ENCODE measurements around the gene PCDHGA1.
A peak's percentile ranks its signal among the peaks of the same experiment; 100 is the strongest.

Gene PCDHGA1

DNA sequence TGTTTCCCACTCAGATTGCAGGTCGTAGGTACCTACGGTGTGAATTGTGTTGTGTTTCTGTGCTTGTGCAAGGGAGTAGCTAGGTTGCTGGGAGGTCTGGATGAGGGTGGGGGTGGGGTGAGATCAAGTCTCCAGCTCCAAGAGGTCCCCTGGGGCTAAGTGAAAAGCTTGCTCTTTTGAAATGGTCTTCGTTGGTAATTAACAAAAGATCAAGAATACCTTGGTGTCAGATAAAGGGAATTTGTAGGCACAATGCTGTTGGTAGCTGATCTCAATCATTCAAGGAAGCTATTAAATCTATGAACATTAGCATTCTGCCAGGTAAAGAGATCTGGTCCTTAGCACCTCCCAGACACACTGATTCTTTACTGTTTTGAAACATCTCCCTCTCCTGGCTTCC is 153.6 kb downstream of the PCDHGA1 start:
- Histone ChIP-seq H3K4me3 (ENCODE audit: low read depth, low read length) (peak overlapping the region; percentile 78), H3K36me3 (peaks cover 38% of the 10 kb centered on the region), H3K27me3 (no peaks in the 10 kb centered on the region), H3K9me3 (no peaks in the 10 kb centered on the region), H3K4me1 (no peaks in the 10 kb centered on the region; the same call in none of the 2 replicates)
- DNase-seq: no peak
- TF ChIP-seq, protein P1, sequence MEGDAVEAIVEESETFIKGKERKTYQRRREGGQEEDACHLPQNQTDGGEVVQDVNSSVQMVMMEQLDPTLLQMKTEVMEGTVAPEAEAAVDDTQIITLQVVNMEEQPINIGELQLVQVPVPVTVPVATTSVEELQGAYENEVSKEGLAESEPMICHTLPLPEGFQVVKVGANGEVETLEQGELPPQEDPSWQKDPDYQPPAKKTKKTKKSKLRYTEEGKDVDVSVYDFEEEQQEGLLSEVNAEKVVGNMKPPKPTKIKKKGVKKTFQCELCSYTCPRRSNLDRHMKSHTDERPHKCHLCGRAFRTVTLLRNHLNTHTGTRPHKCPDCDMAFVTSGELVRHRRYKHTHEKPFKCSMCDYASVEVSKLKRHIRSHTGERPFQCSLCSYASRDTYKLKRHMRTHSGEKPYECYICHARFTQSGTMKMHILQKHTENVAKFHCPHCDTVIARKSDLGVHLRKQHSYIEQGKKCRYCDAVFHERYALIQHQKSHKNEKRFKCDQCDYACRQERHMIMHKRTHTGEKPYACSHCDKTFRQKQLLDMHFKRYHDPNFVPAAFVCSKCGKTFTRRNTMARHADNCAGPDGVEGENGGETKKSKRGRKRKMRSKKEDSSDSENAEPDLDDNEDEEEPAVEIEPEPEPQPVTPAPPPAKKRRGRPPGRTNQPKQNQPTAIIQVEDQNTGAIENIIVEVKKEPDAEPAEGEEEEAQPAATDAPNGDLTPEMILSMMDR (IDR thresholded peaks at IDR 0.05; ENCODE audit: low read depth, low read length): no peak

DNA sequence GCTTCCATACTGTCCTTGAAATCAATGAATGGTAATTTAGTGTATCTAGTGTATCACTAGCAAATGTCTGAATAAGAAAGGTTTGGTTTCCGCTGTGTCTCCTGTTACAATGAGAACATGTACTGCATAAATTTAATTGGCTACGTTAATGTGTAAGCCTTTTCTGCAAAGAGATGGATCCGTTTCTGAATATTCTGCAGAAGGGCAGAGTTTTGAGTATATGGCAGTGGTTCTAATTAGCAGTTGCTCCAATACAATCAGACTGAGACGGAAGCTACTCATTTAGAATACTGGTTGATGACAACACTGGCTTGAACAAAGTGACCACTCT is 154.0 kb downstream of the PCDHGA1 start:
- H3K36me3 ChIP-seq: peaks cover 41% of the 10 kb centered on the region
- H3K27me3 ChIP-seq: no peaks in the 10 kb centered on the region
- DNase-seq: no peak
- H3K9me3 ChIP-seq: no peaks in the 10 kb centered on the region
- H3K4me1 ChIP-seq: no peaks in the 10 kb centered on the region; the same call in none of the 2 replicates
- peak overlapping the region; percentile 78 for H3K4me3 ChIP-seq (ENCODE audit: low read depth, low read length)
- TF ChIP-seq, protein P1 (IDR thresholded peaks at IDR 0.05; ENCODE audit: low read depth, low read length): no peak

DNA sequence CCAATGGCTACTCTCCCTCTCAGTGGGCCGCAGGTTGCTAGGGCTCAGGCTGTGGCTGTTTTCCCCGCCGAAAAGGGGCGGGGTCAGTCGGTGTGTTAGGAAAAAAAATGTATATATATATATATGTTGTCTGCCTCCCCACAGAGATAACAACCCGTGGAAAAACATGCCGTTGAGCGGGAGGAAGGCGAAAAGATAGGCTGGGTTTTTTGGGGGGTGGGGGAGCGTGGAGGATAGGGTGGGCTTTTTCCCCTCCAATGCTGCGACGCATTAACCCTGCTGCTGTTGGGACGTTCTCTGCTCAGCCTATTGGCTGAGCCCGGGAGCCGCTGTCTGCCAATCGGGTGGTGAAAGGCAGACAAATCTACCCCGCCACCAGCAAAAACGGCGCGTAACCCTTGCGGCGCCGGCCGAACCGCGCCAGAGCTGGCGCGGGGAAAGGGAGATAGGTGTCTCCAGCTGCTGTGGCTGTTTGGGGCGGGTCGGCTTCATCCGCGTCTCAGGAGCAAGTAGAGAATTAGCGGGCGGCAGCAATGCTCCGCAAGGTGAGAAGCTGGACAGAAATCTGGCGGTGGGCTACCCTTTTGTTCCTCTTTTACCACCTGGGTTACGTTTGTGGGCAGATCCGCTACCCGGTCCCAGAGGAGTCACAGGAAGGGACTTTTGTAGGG is 154.5 kb downstream of the PCDHGA1 start, which contains the start of gene PCDHGC4:
Gene PCDHGC4, plus strand, starts transcription at position 390 of the 671 bp plus-strand sequence. Its CDS starts 144 bp downstream, at position 534.
- Histone ChIP-seq H3K36me3 (peaks cover 45% of the 10 kb centered on the region), H3K4me1 (no peaks in the 10 kb centered on the region; the same call in none of the 2 replicates), H3K4me3 (ENCODE audit: low read depth, low read length) (peak within 1 kb of the TSS; percentile 78), H3K9me3 (no peaks in the 10 kb centered on the region), H3K27me3 (no peaks in the 10 kb centered on the region)
- TF ChIP-seq, protein P1 (IDR thresholded peaks at IDR 0.05; ENCODE audit: low read depth, low read length): no peak
- peak; percentile 82 for DNase-seq

DNA sequence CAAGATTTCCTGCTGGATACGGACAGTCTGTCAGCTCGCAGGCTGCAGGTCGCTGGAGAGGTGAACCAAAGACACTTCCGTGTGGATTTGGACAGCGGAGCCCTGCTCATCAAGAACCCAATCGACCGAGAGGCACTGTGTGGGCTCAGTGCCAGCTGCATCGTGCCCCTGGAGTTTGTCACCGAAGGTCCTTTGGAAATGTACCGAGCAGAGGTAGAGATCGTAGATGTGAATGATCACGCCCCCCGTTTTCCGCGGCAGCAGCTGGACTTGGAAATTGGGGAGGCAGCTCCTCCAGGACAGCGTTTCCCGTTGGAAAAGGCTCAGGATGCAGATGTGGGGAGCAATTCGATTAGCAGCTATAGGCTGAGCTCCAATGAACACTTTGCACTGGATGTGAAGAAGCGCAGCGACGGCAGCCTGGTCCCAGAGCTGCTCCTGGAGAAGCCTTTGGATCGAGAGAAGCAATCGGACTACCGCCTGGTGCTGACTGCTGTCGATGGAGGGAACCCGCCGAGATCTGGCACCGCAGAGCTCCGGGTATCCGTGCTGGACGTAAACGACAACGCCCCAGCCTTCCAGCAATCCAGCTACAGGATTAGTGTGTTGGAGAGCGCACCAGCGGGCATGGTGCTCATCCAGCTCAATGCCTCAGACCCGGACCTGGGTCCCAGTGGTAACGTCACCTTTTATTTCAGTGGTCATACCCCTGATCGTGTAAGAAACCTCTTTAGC is 155.2 kb downstream of the PCDHGA1 start:
- Histone ChIP-seq H3K36me3 (peaks cover 52% of the 10 kb centered on the region), H3K4me1 (no peaks in the 10 kb centered on the region; the same call in none of the 2 replicates), H3K4me3 (ENCODE audit: low read depth, low read length) (peak overlapping the region; percentile 78), H3K9me3 (no peaks in the 10 kb centered on the region), H3K27me3 (no peaks in the 10 kb centered on the region)
- no peak for DNase-seq
- TF ChIP-seq, protein P1 (IDR thresholded peaks at IDR 0.05; ENCODE audit: low read depth, low read length): no peak

DNA sequence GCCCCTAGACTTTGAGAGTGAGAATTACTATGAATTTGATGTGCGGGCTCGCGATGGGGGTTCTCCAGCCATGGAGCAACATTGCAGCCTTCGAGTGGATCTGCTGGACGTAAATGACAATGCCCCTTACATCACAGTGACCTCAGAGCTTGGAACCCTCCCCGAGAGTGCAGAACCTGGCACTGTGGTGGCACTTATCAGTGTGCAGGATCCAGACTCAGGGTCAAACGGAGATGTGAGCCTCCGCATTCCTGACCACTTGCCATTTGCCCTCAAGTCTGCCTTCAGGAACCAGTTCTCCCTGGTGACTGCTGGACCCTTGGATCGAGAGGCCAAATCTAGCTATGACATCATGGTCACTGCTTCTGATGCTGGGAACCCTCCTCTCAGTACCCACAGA is 155.8 kb downstream of the PCDHGA1 start:
- no peak overlapping the region for H3K4me3 ChIP-seq (ENCODE audit: low read depth, low read length)
- H3K36me3 ChIP-seq: peaks cover 56% of the 10 kb centered on the region
- no peaks in the 10 kb centered on the region for H3K9me3 ChIP-seq
- TF ChIP-seq, protein P1 (IDR thresholded peaks at IDR 0.05; ENCODE audit: low read depth, low read length): no peak
- no peak for DNase-seq
- no peaks in the 10 kb centered on the region; the same call in none of the 2 replicates for H3K4me1 ChIP-seq
- no peaks in the 10 kb centered on the region for H3K27me3 ChIP-seq

DNA sequence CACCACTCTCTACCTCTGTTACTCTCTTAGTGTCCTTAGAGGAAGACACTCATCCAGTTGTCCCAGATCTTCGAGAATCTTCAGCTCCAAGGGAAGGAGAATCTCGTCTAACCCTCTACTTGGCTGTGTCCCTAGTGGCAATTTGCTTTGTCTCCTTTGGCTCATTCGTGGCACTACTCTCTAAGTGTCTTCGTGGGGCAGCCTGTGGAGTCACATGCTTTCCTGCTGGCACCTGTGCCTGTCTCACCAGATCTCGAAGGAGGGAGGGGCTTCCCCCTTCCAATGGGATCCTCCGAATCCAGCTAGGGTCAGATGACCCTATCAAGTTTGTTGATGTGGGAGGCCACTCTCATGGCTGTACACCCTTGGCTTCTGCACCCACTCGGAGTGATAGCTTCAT is 156.8 kb downstream of the PCDHGA1 start:
- H3K4me3 ChIP-seq (ENCODE audit: low read depth, low read length): no peak overlapping the region
- H3K36me3 ChIP-seq: peaks cover 63% of the 10 kb centered on the region
- no peak for DNase-seq
- no peaks in the 10 kb centered on the region for H3K9me3 ChIP-seq
- no peaks in the 10 kb centered on the region for H3K27me3 ChIP-seq
- TF ChIP-seq, protein P1 (IDR thresholded peaks at IDR 0.05; ENCODE audit: low read depth, low read length): no peak
- no peaks in the 10 kb centered on the region; the same call in none of the 2 replicates for H3K4me1 ChIP-seq
